Adipose tissue (tissue), 3 donors: ENCODE data around the gene C1orf226. TPM values are rescaled to one million over a fixed set of nuclear protein-coding genes. Genes with fewer than 3 reads are reported as not detected.

Source experiments
- H3K27ac ChIP-seq: one replicate; pipeline ENCODE4 v1.5.1; 2013; ENCODE audit warnings: low read depth, low read length
- WGBS, 3 donors: extraction: QIAGEN DNeasy Blood & Tissue Kit; methylation state at CpG; one replicate each; pipeline ENCODE4 v1.1.7; 2013; 5-methylcytosine and 5-hydroxymethylcytosine counted together
- polyA plus RNA-seq, 3 donors: library from polyadenylated mRNA; stranded (reverse); fragments of 200-250 nt; gene quantifications; one replicate each; pipeline ENCODE4 v1.2.3, GENCODE V29; 2013
- donor health status: healthy with polysubstance abuse.
- donor health status: Bipolar disorder and iron deficiency.
- donor health status: healthy.

Gene C1orf226
- polyA plus RNA-seq, 3 donors: 1.1 to 2.1 (median 1.5) TPM

DNA sequence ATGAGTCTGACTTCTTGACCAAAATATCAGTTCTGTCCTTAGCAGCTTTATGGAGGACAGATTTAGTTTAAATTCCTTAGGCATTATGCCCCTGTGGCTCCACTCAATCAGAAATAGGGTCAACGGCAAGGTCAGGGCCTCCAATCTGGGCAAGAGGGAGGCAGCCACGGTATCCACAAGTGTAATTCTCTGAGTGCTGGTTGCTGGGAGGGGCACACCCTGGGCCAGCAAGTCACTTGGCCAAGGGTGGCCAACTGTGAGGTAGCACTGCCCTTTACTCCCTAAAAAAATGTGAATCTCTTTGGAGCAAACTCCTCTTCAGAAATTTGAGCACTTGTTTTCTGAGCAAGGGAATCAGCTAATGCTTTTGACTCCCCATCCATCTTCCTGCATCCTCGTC is 17.7 kb upstream of the C1orf226 start:
- WGBS, 3 donors: 80 to 88% (median 87%) methylated on average over 3 of the region's 3 CpGs
- no peak overlapping the region for H3K27ac ChIP-seq

DNA sequence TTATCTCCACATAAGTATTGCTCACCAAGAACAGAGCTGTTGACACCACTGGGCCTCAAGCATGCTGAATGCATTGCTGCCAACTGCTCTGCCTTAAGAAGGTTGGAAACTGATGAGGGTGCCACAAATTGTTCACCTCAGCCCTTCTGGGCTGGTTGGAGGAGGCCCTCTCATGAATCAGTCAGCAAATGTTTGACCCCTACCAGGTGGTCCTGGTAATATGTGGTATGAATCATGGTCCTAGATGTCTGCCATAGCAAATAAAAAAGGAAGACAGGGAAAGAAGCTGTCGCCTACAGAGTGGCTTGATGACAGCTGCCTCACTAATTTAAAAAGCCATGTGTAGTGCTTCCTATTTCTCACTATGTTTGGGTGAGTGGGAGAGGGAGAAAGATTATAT is 17.0 kb upstream of the C1orf226 start:
- 88 to 100% (median 94%) methylated on average over 1 of the region's 1 CpG for WGBS, 3 donors
- no peak overlapping the region for H3K27ac ChIP-seq

DNA sequence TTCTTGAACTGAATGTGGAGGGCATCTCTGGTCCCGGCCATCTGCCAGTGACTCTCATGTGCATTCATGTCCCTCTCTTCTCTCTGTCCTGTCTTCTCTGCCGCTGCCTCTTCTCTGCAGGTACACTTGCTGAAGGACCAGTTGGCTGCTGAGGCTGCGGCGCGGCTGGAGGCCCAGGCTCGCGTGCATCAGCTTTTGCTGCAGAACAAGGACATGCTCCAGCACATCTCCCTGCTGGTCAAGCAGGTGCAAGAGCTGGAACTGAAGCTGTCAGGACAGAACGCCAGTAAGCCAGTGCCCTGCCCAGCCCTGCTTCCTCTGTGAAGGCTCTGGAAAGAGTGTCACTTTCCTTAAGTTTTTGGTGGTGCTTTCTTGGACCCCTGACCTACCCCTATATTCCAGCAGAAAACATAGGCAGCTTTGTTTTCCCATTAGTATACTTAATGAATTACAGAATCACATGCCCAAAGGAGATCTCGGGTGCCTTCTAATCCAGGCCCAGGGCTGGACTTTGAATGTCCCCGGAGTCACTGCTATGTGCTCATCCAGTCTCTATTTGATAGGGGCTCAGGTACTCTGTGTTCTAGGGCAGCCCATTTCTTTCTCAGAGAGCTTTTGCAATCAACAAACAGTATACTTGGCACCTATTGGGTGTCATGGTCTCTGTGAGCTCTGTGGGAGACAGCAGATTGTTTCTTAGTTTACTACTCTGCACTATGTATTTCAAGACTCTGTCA is 16.1 kb upstream of the C1orf226 start:
- WGBS, 3 donors: 91 to 95% (median 95%) methylated on average over 10 of the region's 10 CpGs

DNA sequence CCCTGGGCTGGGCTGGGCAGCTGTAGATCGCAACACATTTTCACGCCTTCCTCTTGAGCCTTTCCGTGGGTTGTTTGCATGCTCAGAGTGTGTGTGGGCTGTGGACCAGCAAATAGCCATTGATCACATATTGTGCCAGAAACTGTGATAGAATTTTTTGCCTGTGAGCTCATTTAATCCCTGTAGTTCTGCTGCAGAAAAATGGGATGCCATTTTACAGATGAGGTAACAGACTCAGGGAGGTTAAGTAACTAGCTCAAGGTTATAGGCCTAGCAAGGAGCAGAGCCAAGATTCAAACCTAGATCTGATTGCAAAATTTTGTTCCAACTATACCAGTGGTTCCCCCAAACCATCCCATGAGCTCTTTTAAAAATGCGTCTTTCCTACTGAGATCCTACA is 15.4 kb upstream of the C1orf226 start:
- no peak overlapping the region for H3K27ac ChIP-seq
- WGBS, 3 donors: 57 to 71% (median 65%) methylated on average over 4 of the region's 4 CpGs

More for the DNA sequence above, 16.1 kb upstream of the C1orf226 start:
- H3K27ac ChIP-seq: no peak overlapping the region

DNA sequence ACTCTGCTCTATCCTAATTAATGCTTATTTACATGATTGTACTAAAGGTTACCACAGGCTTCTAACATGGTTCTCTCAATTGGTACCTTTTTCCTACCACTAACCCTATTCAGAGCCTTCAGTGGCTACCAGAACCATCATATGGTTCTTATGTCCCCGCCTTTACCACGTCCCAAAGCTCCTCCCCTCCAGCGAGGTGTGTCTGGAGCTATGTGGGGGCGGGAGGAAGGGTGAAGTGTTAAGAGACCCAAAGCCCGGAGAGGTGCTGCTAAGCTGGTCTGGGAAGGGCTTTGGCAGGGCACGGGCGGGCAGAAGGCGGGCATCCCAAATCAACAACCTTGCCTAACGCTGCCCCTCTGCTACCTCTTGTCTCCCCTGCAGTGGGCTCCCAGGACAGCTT is 14.9 kb upstream of the C1orf226 start:
- no peak overlapping the region for H3K27ac ChIP-seq
- 78 to 91% (median 84%) methylated on average over 9 of the region's 9 CpGs for WGBS, 3 donors

DNA sequence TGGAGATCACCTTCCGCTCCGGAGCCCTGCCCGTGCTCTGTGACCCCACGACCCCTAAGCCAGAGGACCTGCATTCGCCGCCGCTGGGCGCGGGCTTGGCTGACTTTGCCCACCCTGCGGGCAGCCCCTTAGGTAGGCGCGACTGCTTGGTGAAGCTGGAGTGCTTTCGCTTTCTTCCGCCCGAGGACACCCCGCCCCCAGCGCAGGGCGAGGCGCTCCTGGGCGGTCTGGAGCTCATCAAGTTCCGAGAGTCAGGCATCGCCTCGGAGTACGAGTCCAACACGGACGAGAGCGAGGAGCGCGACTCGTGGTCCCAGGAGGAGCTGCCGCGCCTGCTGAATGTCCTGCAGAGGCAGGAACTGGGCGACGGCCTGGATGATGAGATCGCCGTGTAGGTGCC is 14.5 kb upstream of the C1orf226 start:
- WGBS, 3 donors: 72 to 94% (median 83%) methylated on average over 32 to 36 of the region's 36 CpGs
- H3K27ac ChIP-seq: no peak overlapping the region

DNA sequence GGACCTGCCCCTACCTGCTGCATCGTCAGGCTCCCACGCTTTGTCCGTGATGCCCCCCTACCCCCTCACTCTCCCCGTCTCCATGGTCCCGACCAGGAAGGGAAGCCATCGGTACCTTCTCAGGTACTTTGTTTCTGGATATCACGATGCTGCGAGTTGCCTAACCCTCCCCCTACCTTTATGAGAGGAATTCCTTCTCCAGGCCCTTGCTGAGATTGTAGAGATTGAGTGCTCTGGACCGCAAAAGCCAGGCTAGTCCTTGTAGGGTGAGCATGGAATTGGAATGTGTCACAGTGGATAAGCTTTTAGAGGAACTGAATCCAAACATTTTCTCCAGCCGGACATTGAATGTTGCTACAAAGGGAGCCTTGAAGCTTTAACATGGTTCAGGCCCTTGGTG is 13.8 kb upstream of the C1orf226 start:
- no peak overlapping the region for H3K27ac ChIP-seq
- WGBS, 3 donors: 91 to 96% (median 93%) methylated on average over 10 of the region's 10 CpGs

DNA sequence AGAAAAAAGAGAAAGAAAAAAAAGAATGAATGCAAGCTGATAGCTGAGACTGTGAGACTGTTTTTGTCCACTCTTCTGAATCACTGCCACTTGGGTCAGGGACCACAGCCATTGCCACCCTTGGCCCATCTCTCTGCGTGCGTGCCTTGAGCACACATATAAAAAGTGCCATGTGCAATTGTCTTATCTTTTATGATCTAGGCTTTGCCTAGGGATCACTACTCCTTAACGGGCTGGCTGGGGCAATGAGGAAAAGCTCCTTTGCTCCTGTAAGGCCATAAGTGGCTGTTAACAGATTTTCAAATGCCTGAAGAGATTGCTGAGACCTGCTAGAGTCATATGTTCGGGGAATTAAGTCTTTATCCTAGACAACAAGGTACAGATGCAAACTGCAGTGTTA is 13.1 kb upstream of the C1orf226 start:
- H3K27ac ChIP-seq: no peak overlapping the region
- WGBS, 3 donors: 66 to 76% (median 69%) methylated on average over 4 of the region's 4 CpGs

DNA sequence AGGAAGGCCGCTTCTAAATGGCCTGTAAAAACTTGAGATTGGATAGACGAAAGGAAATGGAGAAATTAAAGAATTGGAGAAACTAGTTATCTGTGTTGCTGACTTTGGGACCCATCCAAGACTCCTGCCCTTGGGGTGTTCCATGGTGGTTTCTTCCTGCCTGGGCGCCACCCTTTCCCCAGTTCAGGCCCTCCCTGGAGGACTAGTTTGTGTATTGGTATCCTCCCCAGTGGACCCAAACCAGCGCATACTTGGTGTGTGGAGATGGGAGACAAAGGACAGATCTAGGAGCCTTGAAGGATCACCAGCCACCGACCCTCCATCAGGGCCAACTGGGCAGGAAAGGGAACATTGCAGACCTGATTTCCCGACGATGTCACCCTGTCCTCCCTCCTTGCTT is 12.0 kb upstream of the C1orf226 start:
- 87 to 90% (median 89%) methylated on average over 7 of the region's 7 CpGs for WGBS, 3 donors
- H3K27ac ChIP-seq: no peak overlapping the region

DNA sequence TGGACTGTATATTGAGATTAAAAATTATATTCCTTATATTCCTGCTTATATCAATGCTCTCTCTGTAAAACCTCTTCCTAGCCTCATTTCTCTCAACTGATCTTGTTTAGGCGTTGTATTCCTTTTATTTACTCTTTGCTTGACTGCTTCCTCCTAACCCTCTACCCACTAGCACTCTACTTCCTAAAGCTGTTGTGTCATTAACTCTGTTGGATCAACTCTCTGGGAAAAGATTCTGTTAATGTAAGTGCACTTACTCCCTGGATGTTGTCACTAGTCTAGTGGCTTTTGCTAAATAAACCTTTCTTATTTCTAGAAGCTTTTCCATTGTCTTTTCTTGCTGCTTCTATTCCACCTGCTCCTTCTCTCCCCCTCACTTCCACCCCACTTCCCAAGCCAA is 11.4 kb upstream of the C1orf226 start:
- 79 to 91% (median 83%) methylated on average over 1 of the region's 1 CpG for WGBS, 3 donors
- H3K27ac ChIP-seq: no peak overlapping the region

DNA sequence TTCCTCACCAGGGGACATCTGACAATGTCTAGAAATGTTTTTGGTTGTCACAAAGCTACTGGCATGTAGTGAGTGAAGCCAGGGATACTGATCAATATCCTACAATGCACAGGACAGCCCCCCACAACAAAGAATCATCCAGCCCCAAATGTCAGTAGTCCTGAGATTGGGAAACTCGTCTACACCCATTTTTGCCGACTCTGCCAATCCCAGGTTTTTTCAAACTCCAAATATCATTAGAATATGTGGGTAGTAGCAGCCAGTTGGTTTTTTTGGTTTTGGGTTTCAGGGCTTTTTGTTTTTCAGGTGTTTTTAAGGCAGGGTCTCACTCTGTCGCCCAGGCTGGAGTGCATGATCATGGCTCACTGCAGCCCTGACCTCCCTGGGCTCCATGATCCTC is 10.8 kb upstream of the C1orf226 start:
- 93 to 97% (median 96%) methylated on average over 3 of the region's 3 CpGs for WGBS, 3 donors
- H3K27ac ChIP-seq: no peak overlapping the region

DNA sequence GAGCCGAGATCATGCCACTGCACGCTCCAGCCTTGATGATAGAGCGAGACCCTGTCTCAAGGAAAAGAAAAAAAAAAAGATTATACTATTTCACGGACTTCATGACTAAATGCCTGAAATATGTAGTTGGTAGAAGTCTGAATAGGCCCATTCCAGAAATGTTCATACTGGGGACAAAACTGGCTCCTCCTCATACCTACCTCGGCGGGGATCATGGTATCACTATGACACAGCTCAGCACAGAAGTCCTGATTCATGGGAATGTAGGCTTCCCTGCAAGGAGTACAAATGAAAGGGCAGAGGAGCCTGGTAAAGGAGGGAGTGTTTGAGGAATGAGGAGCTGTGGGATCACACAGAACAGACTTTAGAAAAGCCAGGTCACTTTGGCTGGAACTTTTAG is 9.9 kb upstream of the C1orf226 start:
- H3K27ac ChIP-seq: no peak overlapping the region
- 91 to 97% (median 93%) methylated on average over 6 of the region's 6 CpGs for WGBS, 3 donors

DNA sequence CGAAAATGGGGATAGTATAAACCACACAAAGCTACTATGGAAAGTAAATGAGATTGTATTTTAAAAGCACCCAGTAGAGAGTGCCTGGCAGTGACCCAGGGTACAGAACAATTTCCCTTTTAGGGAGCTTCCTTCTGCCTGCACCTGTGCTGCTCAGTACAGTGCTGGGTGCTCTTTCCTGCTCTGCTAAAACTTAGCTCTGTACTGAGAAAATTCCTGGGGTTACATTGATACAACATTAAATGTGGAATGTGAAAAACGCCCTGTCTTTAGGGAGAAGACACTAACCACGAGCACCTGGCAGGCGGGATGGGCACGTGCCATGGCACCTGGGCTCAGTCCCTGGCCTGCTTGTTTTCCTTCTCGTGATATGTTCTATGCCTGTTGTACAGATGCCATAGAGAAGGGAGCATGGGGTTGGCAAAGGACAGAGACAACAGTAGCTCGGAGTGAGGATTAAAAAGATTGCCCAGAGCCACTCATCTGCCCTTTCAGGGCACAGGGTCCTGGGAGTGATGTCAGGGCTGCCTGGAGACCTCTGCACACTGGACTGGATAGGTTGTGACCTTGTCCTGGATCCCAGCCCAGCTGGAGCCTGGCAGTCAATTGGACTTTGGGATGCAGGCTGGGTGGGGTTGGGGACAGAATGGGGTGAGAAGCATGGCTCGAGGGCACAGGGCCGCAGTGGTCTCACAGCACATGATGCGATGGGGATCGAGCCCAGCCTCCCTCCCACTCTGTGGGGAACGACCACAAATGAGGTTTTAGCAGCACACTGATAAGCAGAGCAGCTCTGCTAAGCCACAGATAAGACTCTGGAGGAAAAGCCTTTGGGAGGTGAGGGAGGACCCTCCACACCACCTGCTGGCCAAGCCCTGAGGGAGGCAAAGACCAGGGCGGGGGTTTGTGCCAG is 9.1 kb upstream of the C1orf226 start:
- 53 to 67% (median 60%) methylated on average over 13 of the region's 13 CpGs for WGBS, 3 donors

DNA sequence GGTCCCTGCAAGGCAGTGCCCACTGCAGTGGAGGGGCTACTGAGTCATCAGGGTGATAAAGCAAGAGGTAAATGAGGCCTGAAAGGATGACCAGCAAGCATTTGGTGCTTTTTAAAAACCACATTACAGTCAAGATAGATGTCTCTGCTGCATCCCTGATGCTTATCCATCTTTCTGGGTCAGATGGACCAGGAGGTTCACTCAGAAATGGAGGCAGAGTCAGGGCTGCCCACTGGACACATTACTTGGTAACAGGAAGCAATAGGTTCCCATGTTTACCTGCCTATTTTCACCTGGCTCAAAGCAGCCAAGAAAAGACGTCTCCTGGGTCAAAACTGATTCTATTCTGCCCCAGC is 8.5 kb upstream of the C1orf226 start:
- WGBS, 3 donors: 79 to 95% (median 88%) methylated on average over 1 of the region's 1 CpG
- H3K27ac ChIP-seq: no peak overlapping the region

More for the DNA sequence above, 9.1 kb upstream of the C1orf226 start:
- no peak overlapping the region for H3K27ac ChIP-seq

DNA sequence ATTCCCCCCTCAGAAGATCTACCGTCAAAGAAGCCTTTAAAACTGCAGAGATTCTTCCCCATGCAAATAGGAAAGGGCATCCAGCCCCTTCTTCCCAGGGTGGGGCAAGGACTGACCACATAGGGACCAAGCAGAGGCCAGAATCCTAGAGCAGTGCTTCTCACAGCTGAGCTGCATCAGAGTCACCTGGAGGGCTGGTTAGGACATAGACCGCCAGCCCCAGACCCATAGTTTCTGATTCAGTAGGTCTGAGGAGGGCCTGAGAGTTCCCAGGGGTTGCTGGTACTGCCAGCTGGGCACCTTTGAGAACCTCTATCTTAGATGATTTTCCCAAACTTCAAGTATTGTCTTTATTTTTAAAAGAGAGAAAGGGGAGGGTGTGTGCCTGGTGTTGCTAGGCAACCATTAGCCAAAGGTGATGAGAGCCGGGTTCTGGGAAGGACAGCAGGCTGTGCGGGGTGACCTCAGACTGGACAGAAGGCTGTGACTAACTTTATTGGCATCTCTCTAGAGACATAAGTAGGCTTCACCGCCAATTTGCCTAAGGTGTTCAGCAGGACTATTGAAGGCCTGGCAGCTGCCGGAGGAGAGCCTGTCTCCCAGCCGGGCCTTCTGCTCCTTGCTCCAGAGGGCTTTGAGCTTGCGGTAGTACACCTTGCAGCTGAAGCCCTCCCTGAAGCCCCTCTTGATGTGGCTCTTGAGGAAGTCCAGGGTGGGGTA is 7.8 kb upstream of the C1orf226 start:
- H3K27ac ChIP-seq: no peak overlapping the region
- 95% methylated on average over 8 of the region's 8 CpGs for WGBS, 3 donors

DNA sequence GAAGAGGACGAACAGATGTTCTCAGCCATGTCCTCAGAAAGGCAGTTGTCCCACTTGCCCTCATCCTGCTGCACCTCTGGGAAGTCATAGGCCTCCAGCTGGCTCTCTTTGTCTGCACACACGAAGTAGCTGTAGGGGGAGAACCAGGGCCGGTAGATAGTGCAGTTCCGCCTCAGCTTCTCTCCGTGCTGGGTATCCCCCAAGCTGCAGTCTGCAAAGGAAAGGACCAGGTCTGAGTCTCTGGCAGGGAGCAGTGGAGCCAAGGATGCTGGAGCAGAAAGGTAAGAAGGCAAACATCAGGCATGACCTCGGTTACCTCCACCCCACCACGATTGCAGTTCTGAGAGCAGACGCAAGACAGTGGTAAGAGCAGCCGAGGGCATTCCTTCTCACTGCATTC is 7.1 kb upstream of the C1orf226 start:
- WGBS, 3 donors: 85 to 87% (median 87%) methylated on average over 9 of the region's 9 CpGs
- no peak overlapping the region for H3K27ac ChIP-seq

DNA sequence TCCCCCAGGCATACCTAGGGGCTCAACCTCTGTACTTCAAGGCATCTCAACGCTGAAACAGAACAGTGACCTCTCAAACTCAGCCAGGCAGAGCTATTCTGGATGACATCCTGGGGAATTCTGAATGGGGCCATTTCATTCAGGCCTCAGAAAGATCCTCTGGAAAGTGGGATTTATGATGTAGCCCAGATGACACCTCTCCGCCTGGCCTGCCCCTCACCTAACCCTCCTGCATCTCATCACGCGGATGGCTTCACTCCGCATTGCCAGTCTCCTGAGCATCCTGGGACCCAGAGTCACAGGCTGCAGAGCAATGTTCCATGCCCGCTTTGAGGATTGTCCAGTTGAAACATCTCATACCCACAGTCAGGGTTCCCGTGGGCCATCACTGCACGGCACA is 6.1 kb upstream of the C1orf226 start:
- 83 to 89% (median 84%) methylated on average over 8 of the region's 8 CpGs for WGBS, 3 donors
- H3K27ac ChIP-seq: no peak overlapping the region

DNA sequence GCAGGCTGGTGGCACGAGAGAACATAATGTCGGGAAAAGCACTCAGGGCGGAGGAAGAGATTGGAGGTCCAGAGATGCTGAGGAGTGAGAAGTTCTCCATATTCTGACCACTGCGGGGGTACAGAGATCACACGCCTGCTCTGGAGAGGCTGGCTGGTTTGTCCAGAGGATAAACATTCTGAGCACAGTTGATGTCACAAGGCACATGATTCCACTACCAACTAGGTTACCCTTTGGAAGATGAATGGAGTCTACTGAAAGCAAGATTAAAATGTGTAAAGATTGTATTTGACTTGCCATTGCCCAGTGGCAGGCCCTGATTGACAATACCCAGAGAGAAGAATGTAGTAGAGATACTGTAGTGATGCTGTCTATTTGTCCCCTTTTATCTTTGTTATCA is 4.8 kb upstream of the C1orf226 start, which contains the start of gene SPATA46:
SPATA46 (minus strand) TSS at position 164 of the 400 bp plus-strand sequence; CDS start at position 100, 64 bp downstream.
- no peak within 1 kb of the TSS for H3K27ac ChIP-seq

More for the DNA sequence above, 4.8 kb upstream of the C1orf226 start, which contains the start of gene SPATA46:
- WGBS, 3 donors: 93 to 95% (median 93%) methylated on average over 5 of the region's 5 CpGs
